Gastrocnemius medialis (tissue), 4 donors: ENCODE measurements around the gene STX7. TPM values are rescaled to one million over a fixed set of nuclear protein-coding genes. Genes with fewer than 3 reads are reported as not detected.

Experiments used
- ATAC-seq, 2 donors: fragments of 150-250 bp; one replicate each; pipeline ENCODE4 v1.9.1; 2016
- DNase-seq, 2 donors: peaks; one replicate each; pipeline ENCODE4 v3.0.0-alpha.2; 2019
- H3K27ac ChIP-seq, 4 donors: fragments of 200-600 bp; sonication (generic); 1 replicate in 1 of 4; 2 replicates in 3 of 4; pipeline ENCODE4 v1.5.1; 2016 to 2018; ENCODE audit warnings: mild to moderate bottlenecking in 2 of 4, moderate library complexity in 1 of 4
- H3K27me3 ChIP-seq, 3 donors: fragments of 200-600 bp; sonication (generic) in 2 of 3; 1 replicate in 1 of 3; 2 replicates in 2 of 3; pipeline versions ENCODE4 v1.5.1 to v1.6.0; 2016 to 2019; ENCODE audit warnings: mild to moderate bottlenecking in 1 of 3, moderate library complexity in 1 of 3
- H3K36me3 ChIP-seq, 2 donors: fragments of 200-600 bp; sonication (generic) in 1 of 2; one replicate each; pipeline ENCODE4 v1.5.1; 2017 to 2018
- H3K4me1 ChIP-seq, 2 donors: fragments of 200-600 bp; sonication (generic) in 1 of 2; one replicate each; pipeline ENCODE4 v1.5.1; 2016 to 2017; ENCODE audit warnings: mild to moderate bottlenecking in 2 of 2
- H3K4me3 ChIP-seq, 4 donors: fragments of 200-600 bp; sonication (generic) in 3 of 4; 1 replicate in 1 of 4; 2 replicates in 3 of 4; pipeline ENCODE4 v1.5.1; 2016 to 2019; ENCODE audit warnings: mild to moderate bottlenecking in 2 of 4
- H3K9me3 ChIP-seq, 3 donors: fragments of 200-600 bp; sonication (generic) in 2 of 3; 1 replicate in 1 of 3; 2 replicates in 2 of 3; pipeline ENCODE4 v1.5.1; 2016 to 2019
- POLR2A ChIP-seq, 2 donors: fragments of 450-650 bp; IDR thresholded peaks; one replicate each; pipeline ENCODE4 v1.6.1; 2017; ENCODE audit warnings: antibody characterized with exemption in 2 of 2, mild to moderate bottlenecking in 2 of 2, moderate library complexity in 2 of 2
- in situ Hi-C, 4 donors: fragments of 200-750 bp; cut with MboI; loops; one replicate each; pipeline versions ENCODE4 v1.15.0 to v1.8.0; 2017; ENCODE audit warnings: low sequenced_read_pairs in 4 of 4
- intact Hi-C: fragments of 100-400 bp; cut with DNase I; formaldehyde crosslinking; loops from one replicate; pipeline ENCODE4 v1.15.1; 2023; ENCODE audit warnings: low total_unique reads
- total RNA-seq, 4 donors: library from RNA; depleted of rRNA; stranded (reverse); fragments of >200 nt; gene quantifications; one replicate each; pipeline versions ENCODE4 v1.1.0 to v1.2.3, GENCODE V29; 2016
- TF ChIP-seq, protein P1 (sequence below), 5 experiments: fragments of 450-650 bp in 3 of 5; fragments of 200-600 bp in 2 of 5; sonication (generic) in 2 of 5; IDR thresholded peaks in 4 of 5; conservative IDR thresholded peaks in 1 of 5; 1 replicate in 4 of 5; 2 replicates in 1 of 5; pipeline ENCODE4 v1.5.1; 2016 to 2019; ENCODE audit warnings: antibody characterized with exemption in 5 of 5, mild to moderate bottlenecking in 3 of 5, moderate library complexity in 3 of 5

The STX7 gene
- total RNA-seq, 4 donors from 2014 or later, result 18.2 to 64.3 (median 20.6) TPM

DNA sequence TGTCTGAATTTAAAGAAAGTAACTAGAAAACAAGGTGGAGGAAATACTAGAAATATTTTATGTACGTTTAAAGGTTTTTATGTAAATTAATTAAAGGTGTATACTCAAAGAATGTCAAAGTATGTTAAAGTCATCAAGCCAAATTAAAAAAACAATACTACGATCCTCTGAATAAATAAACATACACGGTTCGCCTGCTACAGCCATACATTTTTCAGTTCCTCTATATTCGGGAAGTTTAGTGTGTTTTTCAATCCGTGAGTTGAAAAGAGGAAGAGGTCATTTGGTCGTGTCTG lies 626 bp downstream of the STX7 start:
- in situ Hi-C loops, result loop anchor here in 2 of 4 donors (25.0 kb wide), 2 partner anchors 300 to 1050 kb away; partner anchors contain the start of gene RPS12 (in 1 of the 2)
- Histone ChIP-seq H3K4me1 (peaks cover 15 to 27% of the 10 kb centered on the region in 2 donors), H3K27me3 (no peaks in the 10 kb centered on the region), H3K27ac (peak overlapping the region; percentile 85 to 96 (median 91)), H3K36me3 (no peaks in the 10 kb centered on the region), H3K4me3 (peak overlapping the region; percentile 77 to 98 (median 88)), H3K9me3 (no peaks in the 10 kb centered on the region)
- DNase-seq (no peak), ATAC-seq (no peak)
- TF ChIP-seq POLR2A (IDR thresholded peaks at IDR 0.05), result no peak
- TF ChIP-seq, protein P1, sequence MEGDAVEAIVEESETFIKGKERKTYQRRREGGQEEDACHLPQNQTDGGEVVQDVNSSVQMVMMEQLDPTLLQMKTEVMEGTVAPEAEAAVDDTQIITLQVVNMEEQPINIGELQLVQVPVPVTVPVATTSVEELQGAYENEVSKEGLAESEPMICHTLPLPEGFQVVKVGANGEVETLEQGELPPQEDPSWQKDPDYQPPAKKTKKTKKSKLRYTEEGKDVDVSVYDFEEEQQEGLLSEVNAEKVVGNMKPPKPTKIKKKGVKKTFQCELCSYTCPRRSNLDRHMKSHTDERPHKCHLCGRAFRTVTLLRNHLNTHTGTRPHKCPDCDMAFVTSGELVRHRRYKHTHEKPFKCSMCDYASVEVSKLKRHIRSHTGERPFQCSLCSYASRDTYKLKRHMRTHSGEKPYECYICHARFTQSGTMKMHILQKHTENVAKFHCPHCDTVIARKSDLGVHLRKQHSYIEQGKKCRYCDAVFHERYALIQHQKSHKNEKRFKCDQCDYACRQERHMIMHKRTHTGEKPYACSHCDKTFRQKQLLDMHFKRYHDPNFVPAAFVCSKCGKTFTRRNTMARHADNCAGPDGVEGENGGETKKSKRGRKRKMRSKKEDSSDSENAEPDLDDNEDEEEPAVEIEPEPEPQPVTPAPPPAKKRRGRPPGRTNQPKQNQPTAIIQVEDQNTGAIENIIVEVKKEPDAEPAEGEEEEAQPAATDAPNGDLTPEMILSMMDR (IDR thresholded peaks at IDR 0.05 in 4 of 5, conservative IDR thresholded peaks at IDR 0.05 in 1 of 5), result peak in 1 of 5 experiments; percentile 15
- intact Hi-C loops, result loop anchor here (10.0 kb wide), 1 partner anchor 1053 kb away; no protein-coding TSS in a partner anchor

DNA sequence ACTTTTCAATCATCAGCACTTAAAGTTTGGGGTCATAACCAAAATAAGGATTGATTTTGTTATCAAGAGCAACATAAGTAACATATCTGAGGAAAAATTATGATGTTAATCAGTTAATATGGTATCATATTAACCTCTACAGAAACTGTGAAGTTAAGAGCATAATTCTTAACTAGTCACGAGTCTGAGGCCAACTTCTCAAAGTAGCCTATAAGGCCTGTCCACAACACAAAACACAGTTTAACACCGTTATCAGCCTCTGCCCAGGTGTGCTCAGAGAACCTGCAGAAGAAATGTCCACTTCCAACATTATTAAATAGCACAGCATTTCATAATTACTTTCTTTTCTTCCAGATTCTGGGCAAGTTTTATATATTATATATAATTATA lies 1.1 kb downstream of the STX7 start:
- Histone ChIP-seq H3K27me3 (no peaks in the 10 kb centered on the region), H3K9me3 (no peaks in the 10 kb centered on the region), H3K36me3 (no peaks in the 10 kb centered on the region), H3K27ac (peak overlapping the region; percentile 85 to 96 (median 91)), H3K4me1 (peaks cover 15 to 29% of the 10 kb centered on the region in 2 donors), H3K4me3 (peak overlapping the region; percentile 77 to 98 (median 88))
- ATAC-seq, result no peak
- in situ Hi-C loops, result loop anchor here in 2 of 4 donors (25.0 kb wide), 2 partner anchors 300 to 1050 kb away; partner anchors contain the start of gene RPS12 (in 1 of the 2)
- no peak for DNase-seq
- intact Hi-C loops, result loop anchor here (10.0 kb wide), 1 partner anchor 1053 kb away; no protein-coding TSS in a partner anchor
- no peak for TF ChIP-seq POLR2A (IDR thresholded peaks at IDR 0.05)
- TF ChIP-seq, protein P1 (IDR thresholded peaks at IDR 0.05 in 4 of 5, conservative IDR thresholded peaks at IDR 0.05 in 1 of 5), result no peak

DNA sequence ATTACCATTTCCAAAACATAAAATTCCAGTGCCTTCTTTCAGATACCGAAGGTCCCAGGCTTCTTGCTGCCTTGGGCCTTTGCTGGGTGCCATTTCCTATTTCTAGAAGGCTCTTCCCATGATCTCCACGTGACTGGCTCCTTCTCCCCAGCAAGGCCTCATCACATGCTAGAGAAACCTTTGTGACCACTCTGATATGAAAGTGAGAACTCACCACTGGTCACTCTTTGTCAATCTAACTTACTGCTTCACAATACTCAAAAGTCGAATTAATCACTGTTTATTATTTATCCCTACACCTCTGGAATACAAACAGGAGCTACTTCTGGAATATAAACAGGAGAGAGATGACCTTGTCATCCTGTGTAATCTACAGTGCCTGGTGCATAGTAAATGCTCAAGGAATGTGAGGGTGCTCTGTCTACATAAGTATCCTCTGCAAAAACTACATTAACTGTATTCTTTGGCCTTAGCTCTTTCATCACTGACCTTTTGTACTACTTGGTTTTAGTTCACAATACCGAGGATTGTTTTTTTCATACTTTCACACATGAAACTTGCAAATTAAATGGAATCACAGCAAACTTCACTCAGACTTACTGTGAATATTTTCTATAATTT lies 1.6 kb downstream of the STX7 start:
- H3K27me3 ChIP-seq, result no peaks in the 10 kb centered on the region
- in situ Hi-C loops (loop anchor here in 2 of 4 donors (25.0 kb wide), 2 partner anchors 301 to 1051 kb away; partner anchors contain the start of gene RPS12 (in 1 of the 2)), intact Hi-C loops (loop anchor here (10.0 kb wide), 1 partner anchor 1053 kb away; no protein-coding TSS in a partner anchor)
- H3K9me3 ChIP-seq, result no peaks in the 10 kb centered on the region
- H3K36me3 ChIP-seq, result no peaks in the 10 kb centered on the region
- ATAC-seq (no peak), DNase-seq (peak; percentile 17 to 26)
- peaks cover 20 to 33% of the 10 kb centered on the region in 2 donors for H3K4me1 ChIP-seq
- peak overlapping the region; percentile 85 to 96 (median 91) for H3K27ac ChIP-seq
- H3K4me3 ChIP-seq, result peak overlapping the region in 3 of 4 donors; percentile 77 to 93 (median 84)
- no peak for TF ChIP-seq POLR2A (IDR thresholded peaks at IDR 0.05)
- TF ChIP-seq, protein P1 (IDR thresholded peaks at IDR 0.05 in 4 of 5, conservative IDR thresholded peaks at IDR 0.05 in 1 of 5), result no peak

DNA sequence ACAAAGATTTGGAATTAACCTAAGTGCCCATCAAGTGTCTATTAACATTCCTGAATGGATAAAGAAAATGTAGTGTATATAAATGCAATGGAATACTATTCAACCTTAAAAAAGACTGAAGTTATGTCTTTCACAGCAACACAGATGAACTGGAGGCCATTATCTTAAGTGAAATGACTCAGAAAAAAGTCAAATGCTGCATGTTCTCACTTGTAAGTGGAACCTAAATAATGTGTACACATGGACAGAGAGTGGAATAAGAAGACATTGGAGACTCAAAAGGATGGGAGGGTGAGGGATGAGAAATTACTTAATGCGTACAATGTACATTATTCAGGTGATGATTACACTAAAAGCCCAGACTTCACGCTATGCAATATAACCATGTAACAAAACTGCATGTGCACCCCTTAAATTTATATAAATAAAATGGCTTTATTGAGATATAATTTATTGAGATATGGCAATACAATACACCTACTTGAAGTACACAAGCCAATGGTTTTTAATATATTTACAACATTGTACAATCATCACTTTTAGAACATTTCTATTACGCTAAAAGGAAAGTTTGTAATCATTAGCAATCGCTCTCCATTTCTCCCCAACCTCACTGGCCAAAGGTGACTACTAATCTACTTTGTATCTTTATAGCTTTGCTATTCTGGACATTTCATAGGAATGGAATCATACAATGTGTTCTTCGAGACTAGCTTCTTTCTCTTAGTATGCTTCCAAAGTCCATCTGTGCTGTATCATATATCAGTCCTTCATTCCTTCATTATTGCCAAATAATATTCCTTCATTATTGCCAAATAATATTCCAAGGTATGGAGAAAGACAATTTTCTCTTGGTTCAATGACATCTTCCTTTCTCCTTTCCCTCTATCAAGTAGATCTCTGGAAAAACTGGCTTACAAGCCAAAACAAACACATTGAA lies 5.8 kb downstream of the STX7 start:
- Histone ChIP-seq H3K36me3 (peaks cover 0 to 7% of the 10 kb centered on the region in 2 donors), H3K27ac (no peak overlapping the region), H3K4me3 (no peak overlapping the region), H3K27me3 (no peaks in the 10 kb centered on the region), H3K4me1 (peaks cover 32 to 47% of the 10 kb centered on the region in 2 donors), H3K9me3 (no peaks in the 10 kb centered on the region)
- intact Hi-C loops, result no loop called here
- in situ Hi-C loops, result loop anchor here in 2 of 4 donors (25.0 kb wide), 2 partner anchors 305 to 1055 kb away; partner anchors contain the start of gene RPS12 (in 1 of the 2)
- DNase-seq (no peak), ATAC-seq (no peak)
- TF ChIP-seq, protein P1 (IDR thresholded peaks at IDR 0.05 in 4 of 5, conservative IDR thresholded peaks at IDR 0.05 in 1 of 5), result no peak
- TF ChIP-seq POLR2A (IDR thresholded peaks at IDR 0.05), result no peak
